Measurements from ENCODE around the gene SRPK2. TPM values are rescaled to one million over a fixed set of nuclear protein-coding genes. Genes with fewer than 3 reads are reported as not detected.

SRPK2 gene
- total and polyA plus RNA-seq, 2 of the 13 experiments (the other 11 are each of a cell fraction or from before 2014, with no cell fraction given), result 10.1 to 22.3 TPM

- ChIA-PET POLR2A (no interaction called here), CTCF (ENCODE audit: low intra/inter-chr PET ratio, low total read pairs) (no interaction called here)
- BruUV-seq (replicated peaks), result no TSS peak
- in situ Hi-C loops (cut with HindIII; ENCODE audit: extremely low pct_ligation_motif_present, low pct_unique_long_range_greater_than_20kb) (no loop called here), intact Hi-C loops (cut with micrococcal nuclease; ENCODE audit: unreplicated experiment) (loop anchor here (10.0 kb wide), 1 partner anchor 53 kb away; no protein-coding TSS in a partner anchor)
- H3K4me1 ChIP-seq (ENCODE audit: insufficient read depth, low read length), result peaks cover 39% of the 10 kb centered on the region
- FAIRE-seq (no peak), ATAC-seq (peak; percentile 82), DNase-seq (ENCODE audit: low spot score) (peak; percentile 39)
- no peak overlapping the region for H3K27ac ChIP-seq (ENCODE audit: extremely low read length, insufficient read depth, low read length)
- H3K27me3 ChIP-seq (ENCODE audit: control insufficient read depth in 1 of 2, insufficient read depth in 2 of 2, low read length in 2 of 2), result no peaks in the 10 kb centered on the region
- peaks cover 6% of the 10 kb centered on the region; the same call in 1 of the 2 replicates for H4K20me1 ChIP-seq (ENCODE audit: insufficient read depth, low read length)
- TF ChIP-seq IKZF4 (CRISPR knock-in tag; IDR thresholded peaks at IDR 0.05; ENCODE audit: borderline replicate concordance, low read depth, not compliant biosample characterization), result no peak
- TF ChIP-seq POGZ (CRISPR knock-in tag; IDR thresholded peaks at IDR 0.05), result 0 out of 2 replicates have a peak, but pooled peaks have one; percentile 44
- no peak for TF ChIP-seq KLF12 (CRISPR knock-in tag; IDR thresholded peaks at IDR 0.05; ENCODE audit: borderline replicate concordance)
- no peak for TF ChIP-seq POLR2AphosphoS5 (IDR thresholded peaks at IDR 0.05; ENCODE audit: low read depth, low read length)
- no peak for TF ChIP-seq ZNF136 (CRISPR knock-in tag; IDR thresholded peaks at IDR 0.05; ENCODE audit: low read depth)
- TF ChIP-seq MEIS1 (CRISPR knock-in tag; IDR thresholded peaks at IDR 0.05; ENCODE audit: borderline replicate concordance), result no peak
- no peak for TF ChIP-seq ISL2 (CRISPR knock-in tag; IDR thresholded peaks at IDR 0.05)
- no peak for TF ChIP-seq ZNF7 (CRISPR knock-in tag; IDR thresholded peaks at IDR 0.05)
- TF ChIP-seq PAX8 (CRISPR knock-in tag; IDR thresholded peaks at IDR 0.05; ENCODE audit: borderline replicate concordance), result no peak
- no peak for TF ChIP-seq MTA1 (CRISPR knock-in tag; IDR thresholded peaks at IDR 0.05; ENCODE audit: borderline replicate concordance)
- TF ChIP-seq ZNF772 (CRISPR knock-in tag; IDR thresholded peaks at IDR 0.05), result no peak
- TF ChIP-seq FOSL2 (CRISPR knock-in tag; IDR thresholded peaks at IDR 0.05), result peak; percentile 30; the same call in 1 of the 2 replicates
- no peak for TF ChIP-seq ZNF891 (CRISPR knock-in tag; IDR thresholded peaks at IDR 0.05)
- no peak for TF ChIP-seq ZNF660 (CRISPR knock-in tag; IDR thresholded peaks at IDR 0.05; ENCODE audit: borderline replicate concordance, low read depth)
- no peak for TF ChIP-seq ZNF124 (CRISPR knock-in tag; IDR thresholded peaks at IDR 0.05)
- TF ChIP-seq ZNF335 (CRISPR knock-in tag; IDR thresholded peaks at IDR 0.05), result no peak
- no peak for TF ChIP-seq ZNF577 (CRISPR knock-in tag; IDR thresholded peaks at IDR 0.05; ENCODE audit: borderline replicate concordance, low read depth)
- TF ChIP-seq FOXP1 (IDR thresholded peaks at IDR 0.05), result no peak
- peak; percentile 25; the same call in 1 of the 2 replicates for TF ChIP-seq FOXP1 (CRISPR knock-in tag; IDR thresholded peaks at IDR 0.05)
- no peak for TF ChIP-seq POLR2A (IDR thresholded peaks at IDR 0.05; ENCODE audit: insufficient read depth in 1 of 2, low read depth in 2 of 2, low read length in 2 of 2)
- TF ChIP-seq, protein P1, sequence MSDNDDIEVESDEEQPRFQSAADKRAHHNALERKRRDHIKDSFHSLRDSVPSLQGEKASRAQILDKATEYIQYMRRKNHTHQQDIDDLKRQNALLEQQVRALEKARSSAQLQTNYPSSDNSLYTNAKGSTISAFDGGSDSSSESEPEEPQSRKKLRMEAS (IDR thresholded peaks at IDR 0.05), result no peak
- no peak for TF ChIP-seq ZNF530 (CRISPR knock-in tag; IDR thresholded peaks at IDR 0.05; ENCODE audit: low read depth)
- peak; percentile 27; the same call in 1 of the 2 replicates for TF ChIP-seq ARID5B (CRISPR knock-in tag; IDR thresholded peaks at IDR 0.05)
- no peak for TF ChIP-seq GATA4 (IDR thresholded peaks at IDR 0.05; ENCODE audit: borderline replicate concordance, low read depth)
- no peak for TF ChIP-seq FOXA1 (IDR thresholded peaks at IDR 0.05)
- peak; percentile 33; the same call in 1 of the 2 replicates for TF ChIP-seq FOXA1 (CRISPR knock-in tag; IDR thresholded peaks at IDR 0.05)
- H3K79me2 ChIP-seq (ENCODE audit: insufficient read depth, low read length), result no peaks in the 10 kb centered on the region
- H3K9ac ChIP-seq (ENCODE audit: insufficient read depth, low read depth, low read length), result no peak overlapping the region
- no peak overlapping the region for H3K4me2 ChIP-seq (ENCODE audit: low read depth, low read length)
- WGBS (ENCODE audit: low lambda C conversion rate), result 29% methylated on average over 2 of the region's 2 CpGs
- H2AFZ ChIP-seq (ENCODE audit: low read length), result no peak overlapping the region
- H3K9me3 ChIP-seq (ENCODE audit: low read length), result no peaks in the 10 kb centered on the region
- peaks cover 0 to 7% of the 10 kb centered on the region in 2 experiments; a peak in 2 of 5 replicates for H3K36me3 ChIP-seq (replicated peaks in 1 of 2; ENCODE audit: control insufficient read depth in 1 of 2, insufficient read depth in 2 of 2, low read length in 2 of 2)
- H3K4me3 ChIP-seq (replicated peaks in 1 of 3; ENCODE audit: insufficient read depth in 1 of 3, low read depth in 2 of 3, low read length in 3 of 3), result no peak overlapping the region
Observed at GRCh38 chr7:105198223-105198622, 190.5 kb downstream of the SRPK2 start.

Measured in HepG2 (cell line).